H1 (cell line): Measurements from ENCODE around the gene MRPS31.

Source experiments
- CREB1 ChIP-seq: IDR thresholded peaks from 2 replicates; pipeline ENCODE4 v1.6.1; 2012; ENCODE audit warnings: inconsistent platforms
- EZH2 ChIP-seq: fragments of 200-600 bp; sonication (generic); IDR thresholded peaks from 2 replicates; pipeline ENCODE4 v1.7.1; 2012; ENCODE audit warnings: low read depth, mild to moderate bottlenecking, moderate library complexity, low read length, inconsistent platforms; ENCODE audit not compliant: severe bottlenecking
- GABPA ChIP-seq: IDR thresholded peaks from 2 replicates; pipeline ENCODE4 v1.6.1; 2011; ENCODE audit warnings: mild to moderate bottlenecking, low read length, moderate library complexity, borderline replicate concordance; ENCODE audit not compliant: insufficient read depth
- HDAC2 ChIP-seq, 2 experiments: fragments of 300-600 bp in 1 of 2; sonication (generic) in 1 of 2; IDR thresholded peaks; 2 replicates each; pipeline ENCODE4 v1.6.1; 2011 to 2012; ENCODE audit warnings: low read depth in 2 of 2, low read length in 2 of 2, mild to moderate bottlenecking in 2 of 2, moderate library complexity in 2 of 2, borderline replicate concordance in 1 of 2, inconsistent platforms in 1 of 2
- JUND ChIP-seq: IDR thresholded peaks from 2 replicates; pipeline ENCODE4 v1.6.1; 2011; ENCODE audit warnings: mild to moderate bottlenecking, improper control_type of control experiment, low read length
- NRF1 ChIP-seq: IDR thresholded peaks from 2 replicates; pipeline ENCODE4 v1.6.1; 2011; ENCODE audit warnings: mild to moderate bottlenecking, low read depth, low read length, improper control_type of control experiment
- POLR2A ChIP-seq, 2 experiments: IDR thresholded peaks; 1 replicate in 1 of 2; 2 replicates in 1 of 2; pipeline ENCODE4 v1.6.1; 2011; ENCODE audit warnings: low read depth in 2 of 2, low read length in 2 of 2, mild to moderate bottlenecking in 2 of 2; ENCODE audit errors: control extremely low read depth in 1 of 2
- POLR2AphosphoS5 ChIP-seq: IDR thresholded peaks from 2 replicates; pipeline ENCODE4 v1.6.1; 2011; ENCODE audit warnings: low read depth, low read length
- RXRA ChIP-seq: IDR thresholded peaks from 2 replicates; pipeline ENCODE4 v1.6.1; 2011; ENCODE audit warnings: low read depth, mild to moderate bottlenecking, low read length, moderate library complexity; ENCODE audit not compliant: insufficient read depth
- SIN3A ChIP-seq, 2 experiments: IDR thresholded peaks in 1 of 2; conservative IDR thresholded peaks in 1 of 2; 2 replicates each; pipeline ENCODE4 v1.6.1; 2011 to 2012; ENCODE audit warnings: low read length in 2 of 2, improper control_type of control experiment in 1 of 2, low read depth in 1 of 2, mild to moderate bottlenecking in 1 of 2
- SRF ChIP-seq: IDR thresholded peaks from 2 replicates; pipeline ENCODE4 v1.6.1; 2011; ENCODE audit warnings: mild to moderate bottlenecking, low read depth, low read length, moderate library complexity
- TAF1 ChIP-seq: IDR thresholded peaks from 2 replicates; pipeline ENCODE4 v1.6.1; 2011; ENCODE audit warnings: mild to moderate bottlenecking, low read depth, low read length
- TF ChIP-seq, protein P1 (sequence below), 3 experiments: IDR thresholded peaks; 1 replicate in 2 of 3; 2 replicates in 1 of 3; pipeline versions ENCODE4 v1.5.1 to v1.6.1; 2011; ENCODE audit warnings: low read length in 3 of 3, mild to moderate bottlenecking in 3 of 3, inconsistent platforms in 2 of 3, low read depth in 1 of 3, moderate library complexity in 1 of 3; ENCODE audit not compliant: insufficient read depth in 1 of 3; ENCODE audit errors: control extremely low read depth in 1 of 3
- TF ChIP-seq, protein P2 (sequence below): IDR thresholded peaks from 2 replicates; pipeline ENCODE4 v1.6.1; 2012; ENCODE audit warnings: low read length, inconsistent platforms

DNA sequence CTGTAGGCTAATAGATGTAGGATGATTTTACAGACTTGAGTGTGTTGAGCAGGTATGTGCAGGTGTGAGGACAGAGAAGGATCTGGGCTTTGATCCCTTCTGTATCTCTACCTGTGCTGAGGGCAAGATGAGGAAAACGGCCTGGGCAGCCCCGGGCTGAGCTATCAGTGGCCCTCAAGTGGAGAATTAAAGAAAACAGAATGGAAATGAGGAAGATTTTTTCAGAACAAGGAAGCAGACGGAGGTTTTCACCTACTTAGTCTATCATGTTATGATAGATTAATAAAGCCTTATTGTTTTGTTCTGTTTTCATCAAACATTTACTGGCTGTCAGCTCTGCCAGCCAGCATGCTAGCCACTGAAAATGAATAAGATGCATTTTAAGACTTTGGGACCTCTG lies 82.2 kb downstream of the MRPS31 start:
- TF ChIP-seq, protein P1, sequence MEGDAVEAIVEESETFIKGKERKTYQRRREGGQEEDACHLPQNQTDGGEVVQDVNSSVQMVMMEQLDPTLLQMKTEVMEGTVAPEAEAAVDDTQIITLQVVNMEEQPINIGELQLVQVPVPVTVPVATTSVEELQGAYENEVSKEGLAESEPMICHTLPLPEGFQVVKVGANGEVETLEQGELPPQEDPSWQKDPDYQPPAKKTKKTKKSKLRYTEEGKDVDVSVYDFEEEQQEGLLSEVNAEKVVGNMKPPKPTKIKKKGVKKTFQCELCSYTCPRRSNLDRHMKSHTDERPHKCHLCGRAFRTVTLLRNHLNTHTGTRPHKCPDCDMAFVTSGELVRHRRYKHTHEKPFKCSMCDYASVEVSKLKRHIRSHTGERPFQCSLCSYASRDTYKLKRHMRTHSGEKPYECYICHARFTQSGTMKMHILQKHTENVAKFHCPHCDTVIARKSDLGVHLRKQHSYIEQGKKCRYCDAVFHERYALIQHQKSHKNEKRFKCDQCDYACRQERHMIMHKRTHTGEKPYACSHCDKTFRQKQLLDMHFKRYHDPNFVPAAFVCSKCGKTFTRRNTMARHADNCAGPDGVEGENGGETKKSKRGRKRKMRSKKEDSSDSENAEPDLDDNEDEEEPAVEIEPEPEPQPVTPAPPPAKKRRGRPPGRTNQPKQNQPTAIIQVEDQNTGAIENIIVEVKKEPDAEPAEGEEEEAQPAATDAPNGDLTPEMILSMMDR (IDR thresholded peaks at IDR 0.05; ENCODE audit: control extremely low read depth in 1 of 3, insufficient read depth in 1 of 3, low read depth in 1 of 3, low read length in 3 of 3), result no peak
- TF ChIP-seq POLR2AphosphoS5 (no peak), EZH2 (no peak), TAF1 (no peak), RXRA (no peak), POLR2A (IDR thresholded peaks at IDR 0.05; ENCODE audit: control extremely low read depth in 1 of 2, low read depth in 2 of 2, low read length in 2 of 2) (no peak), CREB1 (no peak), JUND (no peak), SRF (no peak), GABPA (no peak), NRF1 (no peak), SIN3A (conservative IDR thresholded peaks at IDR 0.05 in 1 of 2, IDR thresholded peaks at IDR 0.05 in 1 of 2; ENCODE audit: low read depth in 1 of 2, low read length in 2 of 2) (no peak), HDAC2 (IDR thresholded peaks at IDR 0.05; ENCODE audit: borderline replicate concordance in 1 of 2, low read depth in 2 of 2, low read length in 2 of 2) (no peak)
- TF ChIP-seq, protein P2, sequence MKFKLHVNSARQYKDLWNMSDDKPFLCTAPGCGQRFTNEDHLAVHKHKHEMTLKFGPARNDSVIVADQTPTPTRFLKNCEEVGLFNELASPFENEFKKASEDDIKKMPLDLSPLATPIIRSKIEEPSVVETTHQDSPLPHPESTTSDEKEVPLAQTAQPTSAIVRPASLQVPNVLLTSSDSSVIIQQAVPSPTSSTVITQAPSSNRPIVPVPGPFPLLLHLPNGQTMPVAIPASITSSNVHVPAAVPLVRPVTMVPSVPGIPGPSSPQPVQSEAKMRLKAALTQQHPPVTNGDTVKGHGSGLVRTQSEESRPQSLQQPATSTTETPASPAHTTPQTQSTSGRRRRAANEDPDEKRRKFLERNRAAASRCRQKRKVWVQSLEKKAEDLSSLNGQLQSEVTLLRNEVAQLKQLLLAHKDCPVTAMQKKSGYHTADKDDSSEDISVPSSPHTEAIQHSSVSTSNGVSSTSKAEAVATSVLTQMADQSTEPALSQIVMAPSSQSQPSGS, result no peak
